HG03108 (cell line): Measurements from ENCODE around the gene CDKAL1.
A peak's percentile ranks its signal among the peaks of the same experiment; 100 is the strongest.
"Not testable (repeated sequence)": the region's sequence is repeated elsewhere in the genome, so short reads cannot be mapped to it uniquely, and the experiment has no call there.

Experiments used
- ATAC-seq: cut with Tn5 transposase; IDR thresholded peaks from one replicate; pipeline ENCODE4 v1.9.1; 2021; ENCODE audit warnings: moderate library complexity; ENCODE audit not compliant: unreplicated experiment

Gene CDKAL1

GRCh38 chr6:21222656-21223055, 688.4 kb downstream of the CDKAL1 start:
- no peak for ATAC-seq

- no peak for ATAC-seq
Measured at GRCh38 chr6:21225912-21226311, 691.7 kb downstream of the CDKAL1 start.

GRCh38 chr6:21227486-21227885, 693.2 kb downstream of the CDKAL1 start:
- ATAC-seq, result no peak

GRCh38 chr6:21228411-21228810, 694.2 kb downstream of the CDKAL1 start:
- no peak for ATAC-seq

- ATAC-seq, result no peak
Measured at GRCh38 chr6:21228876-21229460, 694.7 kb downstream of the CDKAL1 start.

GRCh38 chr6:21230536-21230935, 696.3 kb downstream of the CDKAL1 start:
- no peak for ATAC-seq

GRCh38 chr6:21235162-21235561, 700.9 kb downstream of the CDKAL1 start:
- no peak for ATAC-seq

GRCh38 chr6:21238208-21238607, 704.0 kb downstream of the CDKAL1 start:
- ATAC-seq, result no peak

GRCh38 chr6:21240709-21241108, 706.5 kb downstream of the CDKAL1 start:
- no peak for ATAC-seq

GRCh38 chr6:21241231-21242130, 707.2 kb downstream of the CDKAL1 start:
- peak; percentile 58 for ATAC-seq

GRCh38 chr6:21244897-21245470, 710.7 kb downstream of the CDKAL1 start:
- ATAC-seq, result no peak

- ATAC-seq, result no peak
Measured at GRCh38 chr6:21245488-21245887, 711.2 kb downstream of the CDKAL1 start.

- no peak for ATAC-seq
Measured at GRCh38 chr6:21246075-21246474, 711.8 kb downstream of the CDKAL1 start.

- not testable (repeated sequence) for ATAC-seq
Measured at GRCh38 chr6:21254460-21254859, 720.2 kb downstream of the CDKAL1 start.

GRCh38 chr6:21256197-21256596, 721.9 kb downstream of the CDKAL1 start:
- no peak for ATAC-seq

GRCh38 chr6:21257125-21257524, 722.9 kb downstream of the CDKAL1 start:
- ATAC-seq, result peak; percentile 47

GRCh38 chr6:21258665-21259064, 724.4 kb downstream of the CDKAL1 start:
- no peak for ATAC-seq

- no peak for ATAC-seq
Measured at GRCh38 chr6:21259660-21260059, 725.4 kb downstream of the CDKAL1 start.

GRCh38 chr6:21262504-21262903, 728.2 kb downstream of the CDKAL1 start:
- no peak for ATAC-seq

- ATAC-seq, result no peak
Measured at GRCh38 chr6:21263531-21264287, 729.5 kb downstream of the CDKAL1 start.

GRCh38 chr6:21264288-21265033, 730.2 kb downstream of the CDKAL1 start:
- no peak for ATAC-seq
